GM08714 (cell line): ENCODE data around the gene SENP7.
"Not testable (repeated sequence)": the region's sequence is repeated elsewhere in the genome, so short reads cannot be mapped to it uniquely, and the experiment has no call there.

Experiments
- H3K4me3 ChIP-seq: fragments of 200-500 bp; sonication (Bioruptor generic); 2 replicates; pipeline ENCODE4 v1.5.1; 2014; ENCODE audit warnings: mild to moderate bottlenecking, low read length, inconsistent platforms
- ZNF274 ChIP-seq: IDR thresholded peaks from 2 replicates; pipeline ENCODE4 v1.6.1; 2012; ENCODE audit warnings: mild to moderate bottlenecking, low read depth, low read length

SENP7 gene

GRCh38 chr3:101512646-101513418 lies at the start of gene SENP7:
TSS of gene SENP7 (minus strand) at chr3:101513212. CDS start at chr3:101513130, 82 bp downstream.
- TF ChIP-seq ZNF274, result no peak
- peak within 1 kb of the TSS; percentile 84 for H3K4me3 ChIP-seq

- TF ChIP-seq ZNF274, result no peak
- peak within 1 kb of the TSS; percentile 93 for H3K4me3 ChIP-seq
Observed at GRCh38 chr3:101561630-101562328, 48.8 kb upstream of the SENP7 start, which contains the start of gene TRMT10C. TSS of gene TRMT10C (plus strand) at chr3:101561868. CDS start at chr3:101564782, 2,914 bp downstream.

- no peak overlapping the region for H3K4me3 ChIP-seq
- no peak for TF ChIP-seq ZNF274
Observed at GRCh38 chr3:101556064-101556463, 43.1 kb upstream of the SENP7 start.

GRCh38 chr3:101553381-101553780 lies 40.4 kb upstream of the SENP7 start:
- H3K4me3 ChIP-seq, result not testable (repeated sequence)

- not testable (repeated sequence) for H3K4me3 ChIP-seq
Observed at GRCh38 chr3:101551359-101552081, 38.5 kb upstream of the SENP7 start.

- TF ChIP-seq ZNF274, result no peak
- no peak overlapping the region for H3K4me3 ChIP-seq
Observed at GRCh38 chr3:101549473-101549872, 36.5 kb upstream of the SENP7 start.

- H3K4me3 ChIP-seq, result no peak overlapping the region
- no peak for TF ChIP-seq ZNF274
Observed at GRCh38 chr3:101548527-101549105, 35.6 kb upstream of the SENP7 start.

- H3K4me3 ChIP-seq, result no peak overlapping the region
- no peak for TF ChIP-seq ZNF274
Observed at GRCh38 chr3:101544161-101544850, 31.3 kb upstream of the SENP7 start.

GRCh38 chr3:101542957-101543356 lies 29.9 kb upstream of the SENP7 start:
- no peak for TF ChIP-seq ZNF274
- no peak overlapping the region for H3K4me3 ChIP-seq

- not testable (repeated sequence) for H3K4me3 ChIP-seq
Observed at GRCh38 chr3:101536955-101537354, 23.9 kb upstream of the SENP7 start.

GRCh38 chr3:101536266-101536665 lies 23.3 kb upstream of the SENP7 start:
- TF ChIP-seq ZNF274, result no peak
- H3K4me3 ChIP-seq, result no peak overlapping the region

GRCh38 chr3:101535221-101535620 lies 22.2 kb upstream of the SENP7 start:
- no peak for TF ChIP-seq ZNF274
- H3K4me3 ChIP-seq, result no peak overlapping the region

- H3K4me3 ChIP-seq, result no peak overlapping the region
- TF ChIP-seq ZNF274, result no peak
Observed at GRCh38 chr3:101533603-101533968, 20.6 kb upstream of the SENP7 start.
